SKM-1 treated with dmso at 0.1 percent for 144 hours (cell line): Measurements from ENCODE around the gene XPO4.
"Not testable (repeated sequence)": the region's sequence is repeated elsewhere in the genome, so short reads cannot be mapped to it uniquely, and the experiment has no call there.

ENCODE experiments used
- DNase-seq: peaks from one replicate; lab custom pipeline; 2025; ENCODE audit not compliant: unreplicated experiment; lab: John Stamatoyannopoulos, UW

The XPO4 gene

DNA sequence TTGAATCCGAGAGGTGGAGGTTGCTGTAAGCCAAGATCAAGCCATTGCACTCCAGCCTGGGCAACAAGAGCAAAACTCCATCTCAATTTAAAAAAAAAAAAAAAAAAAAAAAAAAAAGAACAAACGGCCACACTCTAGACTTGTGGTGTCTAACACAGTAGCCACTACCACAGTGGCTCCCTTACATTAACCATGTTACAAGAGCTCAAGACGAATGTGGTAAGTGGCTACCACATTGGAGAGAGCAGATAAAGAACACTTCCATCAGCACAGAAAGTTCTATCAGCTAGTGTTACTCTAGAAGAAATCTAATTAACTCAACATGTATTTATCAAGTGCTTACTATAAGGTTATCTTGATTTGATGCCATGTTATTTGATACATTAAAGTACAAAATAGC, 11.5 kb downstream of the XPO4 start:
- no peak for DNase-seq

DNA sequence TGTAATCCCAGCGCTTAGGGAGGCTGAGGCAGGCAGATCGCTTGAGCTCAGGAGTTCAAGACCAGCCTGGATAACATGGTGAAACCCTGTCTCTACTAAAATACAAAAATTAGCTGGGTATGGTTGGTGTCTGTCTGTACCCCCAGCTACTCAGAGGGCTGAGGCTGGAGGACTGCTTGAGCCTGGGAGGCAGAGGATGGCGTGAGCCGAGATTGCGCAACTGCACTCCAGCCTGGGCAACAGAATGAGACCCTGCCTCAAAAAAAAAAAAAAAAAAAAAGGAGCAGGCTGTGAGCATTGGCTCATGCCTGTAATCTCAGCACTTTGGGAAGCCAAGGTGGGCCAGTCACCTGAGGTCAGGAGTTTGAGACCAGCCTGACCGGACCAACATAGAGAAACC, 12.0 kb downstream of the XPO4 start:
- not testable (repeated sequence) for DNase-seq

GRCh38 chr13:20882206-20882605, 20.3 kb downstream of the XPO4 start:
- DNase-seq = no peak

- DNase-seq = no peak
Measured at GRCh38 chr13:20877902-20878301, 24.6 kb downstream of the XPO4 start.

DNA sequence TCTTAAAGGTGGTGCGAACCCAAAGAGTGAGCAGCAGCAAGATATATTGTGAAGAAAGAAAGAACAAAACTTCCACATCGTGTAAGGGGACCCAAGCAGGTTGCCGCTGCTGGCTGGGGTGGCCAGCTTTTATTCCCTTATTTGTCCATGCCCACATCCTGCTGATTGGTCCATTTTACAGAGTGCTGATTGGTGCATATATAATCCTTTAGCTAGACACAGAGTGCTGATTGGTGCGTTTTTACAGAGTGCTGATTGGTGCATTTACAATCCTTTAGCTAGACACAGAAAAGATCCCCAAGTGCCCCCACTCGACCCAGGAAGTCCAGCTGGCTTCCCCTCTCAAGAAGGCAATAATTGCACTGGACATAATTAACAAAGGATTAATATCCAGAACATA, 25.7 kb downstream of the XPO4 start:
- not testable (repeated sequence) for DNase-seq

DNA sequence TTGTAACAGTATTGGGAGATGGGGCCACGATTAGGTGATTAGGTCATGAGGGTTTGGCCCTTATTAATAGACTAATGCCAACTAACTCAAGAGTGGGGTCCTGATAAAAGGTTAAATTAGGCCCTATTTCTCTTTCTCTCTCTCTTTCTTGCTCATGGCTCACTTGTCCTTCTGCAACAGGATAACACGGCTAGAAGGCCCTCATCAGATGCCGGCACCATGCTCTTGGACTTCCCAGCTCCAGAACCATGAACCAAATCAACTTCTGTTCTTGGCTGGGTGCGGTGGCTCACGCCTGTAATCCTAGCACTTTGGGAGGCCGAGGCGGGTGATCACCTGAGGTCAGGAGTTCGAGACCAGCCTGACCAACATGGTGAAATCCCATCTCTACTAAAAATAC, 28.1 kb downstream of the XPO4 start:
- DNase-seq = not testable (repeated sequence)

GRCh38 chr13:20873348-20873747, 29.2 kb downstream of the XPO4 start:
- no peak for DNase-seq

- DNase-seq = no peak
Measured at GRCh38 chr13:20870829-20871228, 31.7 kb downstream of the XPO4 start.

- DNase-seq = no peak
Measured at GRCh38 chr13:20869540-20869939, 33.0 kb downstream of the XPO4 start.

DNA sequence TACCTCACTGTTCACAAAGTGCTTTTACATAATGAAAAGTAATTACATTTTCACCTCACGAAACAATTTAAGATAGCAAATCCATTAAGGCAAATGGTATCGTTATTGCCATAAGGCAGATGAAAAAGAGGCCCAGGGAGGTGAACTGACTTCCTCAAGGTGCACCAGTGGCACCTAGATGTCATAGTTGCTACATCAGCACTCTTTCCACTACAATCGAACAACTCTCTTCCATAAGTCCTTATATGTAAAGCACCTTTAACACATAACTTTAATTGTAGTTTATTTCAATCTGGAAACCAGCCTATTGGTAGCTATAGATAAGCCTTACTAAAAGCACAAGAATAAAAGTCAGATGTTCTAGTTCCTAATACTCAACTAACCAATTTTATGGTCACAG, 35.1 kb downstream of the XPO4 start:
- no peak for DNase-seq

DNA sequence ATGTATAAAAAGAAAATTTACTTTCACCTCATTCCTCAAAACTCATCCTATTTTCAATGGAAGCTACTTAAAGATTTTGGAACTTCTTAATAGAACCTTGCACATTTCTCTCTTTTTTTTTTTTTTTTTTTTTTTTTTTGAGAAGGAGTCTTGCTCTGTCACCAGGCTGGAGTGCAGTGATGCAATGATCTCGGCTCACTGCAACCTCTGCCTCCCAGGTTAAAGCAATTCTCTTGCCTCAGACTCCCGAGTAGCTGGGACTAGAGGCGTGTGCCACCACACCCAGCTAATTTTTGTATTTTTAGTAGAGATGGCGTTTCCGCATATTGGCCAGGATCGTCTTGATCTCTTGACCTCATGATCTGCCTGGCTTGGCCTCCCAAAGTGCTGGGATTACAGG, 40.9 kb downstream of the XPO4 start:
- DNase-seq = not testable (repeated sequence)

DNA sequence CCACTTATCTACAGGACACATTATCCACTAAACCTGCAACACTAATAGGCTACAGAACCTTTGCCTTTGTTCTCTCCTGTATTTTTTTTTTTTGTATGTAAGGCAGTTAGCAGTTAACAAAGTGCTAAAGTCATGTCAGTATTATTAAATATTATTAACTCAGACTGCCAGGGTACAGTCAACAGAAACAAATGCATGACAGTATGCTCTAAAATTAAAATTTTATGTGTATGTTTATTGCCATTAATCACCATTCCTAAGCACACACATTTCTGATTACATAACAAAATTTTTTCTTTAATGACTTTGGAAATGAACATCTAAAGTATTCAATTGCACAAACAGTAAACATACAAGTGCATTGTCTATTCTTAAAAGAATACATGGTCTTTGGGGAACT, 41.7 kb downstream of the XPO4 start:
- no peak for DNase-seq

DNA sequence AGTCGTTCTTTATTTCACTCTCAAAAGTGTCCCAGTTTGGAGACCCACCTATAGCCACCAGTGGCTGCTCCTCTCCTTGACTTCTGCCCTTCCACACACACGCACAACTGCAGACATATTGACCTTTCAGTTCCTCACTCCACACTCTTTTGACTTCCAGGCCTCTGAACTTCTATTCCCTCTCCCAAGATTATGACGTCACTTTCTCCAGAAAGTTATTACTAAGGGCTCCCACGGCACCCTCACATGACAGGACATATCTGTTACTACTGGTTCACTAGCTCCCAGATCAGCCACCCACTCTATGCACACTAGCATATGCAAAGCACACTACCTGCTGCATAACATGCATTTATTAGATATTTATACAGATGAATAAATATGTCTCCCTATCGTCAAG, 45.9 kb downstream of the XPO4 start:
- no peak for DNase-seq

DNA sequence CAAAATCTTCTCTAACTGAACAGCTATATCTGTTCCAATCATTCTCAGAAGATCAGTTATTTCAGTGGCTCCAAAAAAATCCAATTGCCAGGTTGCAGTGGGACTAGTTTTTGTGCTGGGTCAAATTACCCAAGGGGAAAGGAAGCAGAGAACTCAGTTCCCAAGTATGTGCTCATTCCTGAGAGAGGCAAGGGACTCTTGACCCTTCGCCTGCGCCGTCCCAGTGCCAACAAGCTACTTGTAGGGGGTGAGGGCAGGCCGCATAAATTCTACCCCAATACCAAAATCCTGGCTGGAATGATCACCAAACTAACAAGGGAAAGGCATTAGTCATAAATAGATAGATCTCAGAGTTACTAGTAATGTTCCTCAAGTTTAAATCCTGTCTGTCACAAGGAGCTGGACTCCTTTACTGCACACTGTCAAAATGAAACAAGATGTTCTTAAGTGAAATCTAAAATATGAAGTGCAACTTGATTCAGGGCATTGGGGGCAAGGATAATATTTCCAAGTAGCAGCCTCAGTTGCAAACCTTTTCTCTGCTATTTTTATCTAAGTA, 50.6 kb downstream of the XPO4 start:
- no peak for DNase-seq

DNA sequence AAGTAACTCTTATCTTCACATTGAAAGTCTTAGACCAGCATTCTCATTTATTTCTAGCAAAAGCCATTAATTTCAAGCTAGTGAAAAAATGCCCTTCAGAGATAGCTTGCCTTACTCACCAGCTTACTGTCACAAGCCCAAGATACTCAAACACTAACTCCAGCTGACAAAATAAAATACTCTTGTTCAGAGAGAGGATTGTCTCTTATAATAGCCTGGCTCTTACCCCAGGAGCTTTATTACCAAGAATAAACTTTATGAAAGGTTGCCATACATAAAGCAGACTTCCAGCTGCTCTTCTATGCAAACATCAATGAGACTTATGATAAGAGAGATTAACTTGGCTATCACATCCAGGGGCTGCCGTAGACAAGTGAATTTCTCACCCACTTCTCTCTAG, 53.6 kb downstream of the XPO4 start:
- DNase-seq = no peak

- no peak for DNase-seq
Measured at GRCh38 chr13:20848203-20848602, 54.3 kb downstream of the XPO4 start.

- DNase-seq = no peak
Measured at GRCh38 chr13:20847296-20847695, 55.2 kb downstream of the XPO4 start.

GRCh38 chr13:20843166-20843565, 59.4 kb downstream of the XPO4 start:
- DNase-seq = no peak

GRCh38 chr13:20840568-20840967, 62.0 kb downstream of the XPO4 start:
- DNase-seq = no peak

DNA sequence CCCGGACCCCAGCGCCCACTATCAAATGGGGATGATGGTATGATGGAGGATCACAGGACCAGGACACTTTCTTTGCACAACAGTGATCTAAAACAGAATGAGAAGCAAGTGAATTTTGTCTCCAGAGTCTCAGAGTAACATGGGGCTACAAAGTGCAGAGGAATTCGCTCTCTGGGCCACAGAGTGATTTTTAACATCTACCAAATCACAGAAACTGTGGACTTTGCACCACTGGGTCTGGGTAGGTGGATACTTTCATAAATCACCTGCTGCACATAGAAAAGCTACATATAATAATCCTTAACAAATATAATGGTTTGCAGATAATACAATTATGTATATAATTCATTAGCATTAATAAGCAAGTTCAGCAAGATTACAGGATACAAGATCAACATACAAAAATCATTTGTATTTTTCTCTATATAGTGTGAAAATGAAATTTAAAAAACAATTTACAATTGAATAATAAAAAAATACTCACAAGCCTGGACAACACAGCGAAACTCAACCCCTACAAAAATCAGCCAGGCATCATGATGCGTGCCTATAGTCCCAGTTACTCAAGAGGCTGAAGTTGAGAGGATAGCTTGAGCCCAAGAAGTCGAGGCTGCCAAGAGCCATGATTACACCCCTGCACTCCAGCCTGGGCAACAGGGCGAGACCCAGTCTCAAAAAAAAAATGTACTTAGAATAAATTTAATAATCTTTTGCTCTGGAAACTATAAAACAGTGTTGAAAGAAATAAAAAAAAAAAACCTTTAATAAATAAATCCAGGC, 68.5 kb downstream of the XPO4 start:
- no peak for DNase-seq

DNA sequence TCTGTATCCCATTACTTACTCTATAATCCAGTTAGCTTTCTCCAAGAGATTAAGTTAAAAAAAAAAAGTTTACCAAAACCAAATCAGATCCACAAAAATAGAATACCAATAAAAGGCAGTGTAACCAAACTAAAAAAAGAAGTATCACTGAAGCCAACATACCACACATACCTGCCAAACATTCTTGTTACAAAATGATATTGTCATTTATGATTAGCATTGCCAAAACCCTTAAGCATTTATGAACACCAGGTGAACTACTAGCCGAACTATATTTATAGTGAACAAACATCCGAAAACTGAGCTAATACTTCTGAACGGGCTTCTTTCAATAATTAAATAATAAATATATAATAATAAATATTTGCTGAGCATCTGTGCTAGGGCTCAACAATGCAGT, 69.7 kb downstream of the XPO4 start:
- no peak for DNase-seq

- no peak for DNase-seq
Measured at GRCh38 chr13:20831933-20832332, 70.6 kb downstream of the XPO4 start.

- DNase-seq = no peak
Measured at GRCh38 chr13:20831254-20831653, 71.3 kb downstream of the XPO4 start.
